Activated CD4-positive, alpha-beta T cell treated with anti-CD3 and anti-CD28 coated beads, Interleukin-10, Interleukin-2, amounts not matched to agents 100 ng/mL and 50 ng/mL, durations not matched to agents 16 hours and 8 hours (primary cell): ENCODE measurements around the gene MSLN.

ENCODE experiments used
- DNase-seq: peaks from one replicate; pipeline ENCODE4 v3.0.0-alpha.2; 2020

The MSLN gene

GRCh38 chr16:723695-724094 lies 36.8 kb upstream of the MSLN start:
- no peak for DNase-seq

GRCh38 chr16:724188-725040 lies 36.1 kb upstream of the MSLN start:
- DNase-seq: no peak

GRCh38 chr16:725041-725376 lies 35.5 kb upstream of the MSLN start:
- DNase-seq: no peak

GRCh38 chr16:725463-726187 lies 34.9 kb upstream of the MSLN start:
- DNase-seq: no peak

GRCh38 chr16:726188-726437 lies 34.4 kb upstream of the MSLN start:
- DNase-seq: no peak

GRCh38 chr16:726438-727290 lies 33.9 kb upstream of the MSLN start, which contains the start of the genes CCDC78 and HAGHL:
CCDC78 (minus strand) TSS chr16:726443; CDS start chr16:726367, 76 bp downstream.
HAGHL (plus strand) TSS chr16:727106; CDS start chr16:727510, 404 bp downstream.
- peak; percentile 72 for DNase-seq

GRCh38 chr16:727291-727977 lies 33.1 kb upstream of the MSLN start:
- DNase-seq: peak; percentile 39

- DNase-seq: peak; percentile 82
Observed at GRCh38 chr16:728131-728889, 32.2 kb upstream of the MSLN start.

- DNase-seq: no peak
Observed at GRCh38 chr16:728890-729744, 31.4 kb upstream of the MSLN start.

GRCh38 chr16:729768-730665 lies 30.5 kb upstream of the MSLN start:
- no peak for DNase-seq

GRCh38 chr16:730666-731509 lies 29.6 kb upstream of the MSLN start:
- no peak for DNase-seq

- DNase-seq: no peak
Observed at GRCh38 chr16:732332-732731, 28.2 kb upstream of the MSLN start.

- DNase-seq: no peak
Observed at GRCh38 chr16:732936-733335, 27.6 kb upstream of the MSLN start.

GRCh38 chr16:733382-734207 lies 26.9 kb upstream of the MSLN start:
- no peak for DNase-seq

- DNase-seq: no peak
Observed at GRCh38 chr16:734208-734980, 26.1 kb upstream of the MSLN start.

- no peak for DNase-seq
Observed at GRCh38 chr16:734981-735881, 25.3 kb upstream of the MSLN start.
